NCI-H1105 (cell line): ENCODE measurements around the gene SMG6.
"Not testable (repeated sequence)": the region's sequence is repeated elsewhere in the genome, so short reads cannot be mapped to it uniquely, and the experiment has no call there.

Experiments used
- DNase-seq: peaks from one replicate; lab custom pipeline; 2025; lab: John Stamatoyannopoulos, UW

SMG6 gene

GRCh38 chr17:2144701-2145100 is 158.9 kb downstream of the SMG6 start:
- no peak for DNase-seq

- no peak for DNase-seq
Observed at GRCh38 chr17:2143332-2143731, 160.3 kb downstream of the SMG6 start.

GRCh38 chr17:2142682-2143081 is 160.9 kb downstream of the SMG6 start:
- not testable (repeated sequence) for DNase-seq

GRCh38 chr17:2140683-2141082 is 162.9 kb downstream of the SMG6 start:
- no peak for DNase-seq

GRCh38 chr17:2138761-2139160 is 164.8 kb downstream of the SMG6 start:
- DNase-seq = peak; percentile 83

GRCh38 chr17:2138318-2138717 is 165.3 kb downstream of the SMG6 start:
- no peak for DNase-seq

- DNase-seq = no peak
Observed at GRCh38 chr17:2137342-2138098, 166.1 kb downstream of the SMG6 start.

- no peak for DNase-seq
Observed at GRCh38 chr17:2136241-2136640, 167.3 kb downstream of the SMG6 start.

GRCh38 chr17:2128011-2128410 is 175.6 kb downstream of the SMG6 start:
- no peak for DNase-seq

GRCh38 chr17:2125013-2125535 is 178.5 kb downstream of the SMG6 start:
- DNase-seq = no peak

- no peak for DNase-seq
Observed at GRCh38 chr17:2124391-2124790, 179.2 kb downstream of the SMG6 start.

- DNase-seq = no peak
Observed at GRCh38 chr17:2123375-2124251, 180.0 kb downstream of the SMG6 start.

- DNase-seq = no peak
Observed at GRCh38 chr17:2122641-2123302, 180.8 kb downstream of the SMG6 start.

GRCh38 chr17:2120586-2121335 is 182.8 kb downstream of the SMG6 start:
- no peak for DNase-seq

- no peak for DNase-seq
Observed at GRCh38 chr17:2113279-2113622, 190.3 kb downstream of the SMG6 start.

- DNase-seq = no peak
Observed at GRCh38 chr17:2111691-2112090, 191.9 kb downstream of the SMG6 start.

GRCh38 chr17:2110436-2110835 is 193.1 kb downstream of the SMG6 start:
- DNase-seq = no peak

- DNase-seq = no peak
Observed at GRCh38 chr17:2108170-2108569, 195.4 kb downstream of the SMG6 start.

- DNase-seq = no peak
Observed at GRCh38 chr17:2107506-2107905, 196.1 kb downstream of the SMG6 start.

GRCh38 chr17:2107050-2107449 is 196.5 kb downstream of the SMG6 start:
- DNase-seq = no peak

GRCh38 chr17:2106308-2106955 is 197.2 kb downstream of the SMG6 start:
- no peak for DNase-seq
